HG03378 (cell line): ENCODE results near the gene MECR.

Experiments used
- ATAC-seq: cut with Tn5 transposase; IDR thresholded peaks from one replicate; pipeline ENCODE4 v1.9.1; 2021; ENCODE audit warnings: mild to moderate bottlenecking, moderate library complexity; ENCODE audit not compliant: unreplicated experiment

Gene MECR

GRCh38 chr1:29202584-29203340, 28.0 kb downstream of the MECR start:
- peak; percentile 72 for ATAC-seq

GRCh38 chr1:29202053-29202452, 28.7 kb downstream of the MECR start:
- no peak for ATAC-seq

DNA sequence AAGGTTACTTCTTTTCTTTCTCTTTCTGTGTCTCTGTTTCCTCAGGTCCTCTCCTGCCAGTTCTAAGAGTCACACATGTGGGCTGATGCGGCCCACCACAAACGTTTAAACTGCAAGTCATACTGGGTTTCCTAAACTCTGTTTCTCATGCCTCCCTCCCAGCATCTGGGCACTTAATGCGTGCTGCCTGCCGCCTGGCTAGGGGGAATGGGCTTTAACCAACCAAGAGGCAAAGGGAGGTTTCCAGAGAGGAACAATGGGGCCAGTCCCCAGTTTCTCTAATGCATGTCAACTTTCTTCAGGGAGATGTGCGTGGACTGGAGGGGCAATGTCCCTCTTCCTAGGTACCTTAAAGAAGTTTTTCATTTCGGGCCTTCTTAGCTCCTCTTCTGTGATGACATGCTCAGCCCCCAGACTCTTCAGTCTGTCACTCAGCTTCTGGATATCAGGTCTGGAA, 29.1 kb downstream of the MECR start:
- no peak for ATAC-seq

GRCh38 chr1:29200906-29201594, 29.7 kb downstream of the MECR start:
- no peak for ATAC-seq

DNA sequence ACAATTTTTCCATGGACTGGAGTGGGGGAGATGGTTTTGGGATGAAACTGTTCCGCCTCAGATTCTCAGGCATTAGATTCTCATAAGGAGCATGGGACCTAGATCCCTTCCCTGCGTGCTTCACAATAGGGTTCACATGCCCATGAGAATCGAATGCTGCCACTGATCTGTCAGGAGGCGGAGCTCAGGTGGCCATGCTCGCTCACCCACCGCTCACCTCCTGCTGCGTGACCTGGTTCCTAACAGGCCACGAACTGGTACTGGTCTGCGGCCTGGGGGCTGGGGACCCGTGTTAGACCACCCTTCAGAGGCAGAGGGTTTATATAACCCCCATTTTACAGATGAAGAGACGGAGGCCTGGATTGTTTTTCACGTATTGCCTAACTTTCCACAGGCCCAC, 32.7 kb downstream of the MECR start:
- ATAC-seq, result no peak

GRCh38 chr1:29197590-29197924, 33.2 kb downstream of the MECR start:
- ATAC-seq, result no peak

GRCh38 chr1:29196863-29197589, 33.7 kb downstream of the MECR start:
- no peak for ATAC-seq

DNA sequence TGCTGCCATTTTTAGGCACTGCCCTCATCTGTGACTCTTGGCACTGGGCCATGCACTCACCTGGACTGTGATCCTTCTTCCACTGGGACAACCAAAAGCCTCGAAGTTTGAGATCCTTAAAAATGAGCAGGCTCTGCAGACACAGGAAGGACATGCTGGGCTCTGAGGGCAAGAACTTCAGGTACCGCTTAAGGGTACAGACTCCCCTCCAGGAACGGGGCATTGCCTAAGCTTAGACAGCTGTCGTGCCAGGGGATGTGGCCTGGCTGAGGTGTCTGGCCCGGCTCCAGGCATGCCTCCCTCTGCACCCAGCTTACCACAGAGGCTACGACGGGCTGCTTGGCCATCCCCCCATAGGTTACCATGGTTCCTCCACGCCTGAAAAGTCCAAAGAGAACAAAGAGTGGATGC, 34.8 kb downstream of the MECR start:
- ATAC-seq, result no peak

- no peak for ATAC-seq
Measured at GRCh38 chr1:29193879-29194455, 36.8 kb downstream of the MECR start.

GRCh38 chr1:29190718-29191117, 40.0 kb downstream of the MECR start:
- ATAC-seq, result no peak

- ATAC-seq, result no peak
Measured at GRCh38 chr1:29186707-29187106, 44.0 kb downstream of the MECR start.

DNA sequence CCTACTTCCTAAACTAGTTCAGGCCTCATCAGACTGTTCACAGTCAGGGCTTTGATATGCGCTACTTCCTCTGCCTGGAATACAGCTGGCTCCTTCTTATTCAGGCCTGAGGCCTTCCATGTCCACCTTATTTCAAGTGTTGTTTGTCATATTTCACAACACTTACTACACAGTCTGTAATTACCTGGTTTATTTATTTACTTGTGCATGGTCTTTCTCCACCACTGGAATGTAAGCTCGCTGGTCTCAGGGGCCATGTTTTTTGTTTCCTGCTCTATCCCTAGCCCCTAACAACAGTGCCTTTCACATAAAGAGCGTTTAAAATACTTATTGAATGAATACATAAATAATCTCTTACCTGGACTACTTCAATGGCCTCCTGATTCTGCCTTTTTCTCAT, 44.5 kb downstream of the MECR start:
- ATAC-seq, result no peak

DNA sequence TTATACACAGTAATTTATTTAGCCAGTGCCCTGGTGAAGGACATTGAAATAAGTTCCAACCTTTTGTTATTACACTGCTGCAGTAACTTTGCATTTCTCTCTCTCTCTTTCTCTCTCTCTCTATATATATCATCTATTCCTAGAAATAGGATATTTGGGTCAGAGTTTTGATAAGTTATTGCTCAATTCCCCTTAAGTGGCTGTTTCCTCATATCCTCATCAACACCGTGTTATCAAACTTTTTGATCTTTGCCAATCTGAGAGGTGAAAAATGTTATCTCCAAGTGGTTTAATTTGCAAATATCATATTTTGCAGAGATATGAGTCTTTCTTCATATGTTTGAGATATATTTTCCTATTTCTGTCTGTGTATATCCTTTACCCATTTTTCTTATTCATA, 47.4 kb downstream of the MECR start:
- ATAC-seq, result no peak

GRCh38 chr1:29181413-29182225, 49.1 kb downstream of the MECR start, which contains the start of gene SRSF4:
SRSF4 (minus strand) TSS chr1:29181900; CDS start chr1:29181752, 148 bp downstream.
- ATAC-seq, result peak; percentile 75

DNA sequence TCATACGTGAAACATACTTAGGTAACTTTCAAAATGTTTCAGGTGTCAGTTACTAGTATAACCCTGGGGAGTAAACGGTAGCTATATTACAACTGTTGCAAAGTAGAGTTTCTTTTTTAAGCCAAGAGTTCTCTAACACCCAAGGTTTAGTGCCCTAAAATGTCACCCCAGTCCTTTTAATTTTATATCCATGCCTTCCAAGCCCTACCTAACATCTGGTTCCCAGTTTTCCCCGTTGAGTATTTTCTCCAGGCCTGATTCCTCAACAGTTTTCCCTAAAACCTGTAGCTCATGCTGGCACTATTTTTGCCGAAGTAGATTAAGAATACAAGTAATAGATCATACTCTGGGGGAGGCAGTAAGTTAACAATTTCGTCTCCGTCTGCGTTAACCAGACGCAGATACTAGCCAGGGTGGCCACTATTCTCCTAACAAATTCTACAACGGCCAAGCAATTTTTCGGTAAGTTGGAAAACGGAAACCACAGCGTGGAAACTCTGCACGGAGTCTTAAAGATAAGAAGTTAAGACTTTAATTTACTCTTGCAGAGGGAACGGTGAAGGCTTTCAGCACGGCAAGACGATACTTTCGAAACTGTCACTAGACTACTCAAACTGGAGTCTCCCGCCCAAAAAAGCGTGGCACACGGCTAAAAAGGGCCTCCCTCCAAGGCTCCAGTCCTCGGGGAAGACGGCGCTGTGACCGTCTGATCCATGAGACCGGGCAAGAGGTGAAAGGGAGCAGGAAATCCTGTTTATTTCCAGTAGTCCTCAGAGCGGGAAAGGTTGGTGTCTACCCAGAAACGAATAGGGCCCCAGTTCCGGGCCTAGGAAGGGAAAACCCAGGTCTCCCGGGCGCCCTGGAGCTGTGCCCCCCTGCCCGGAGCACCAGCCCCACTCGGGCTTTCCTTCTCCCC, 50.0 kb downstream of the MECR start:
- no peak for ATAC-seq

DNA sequence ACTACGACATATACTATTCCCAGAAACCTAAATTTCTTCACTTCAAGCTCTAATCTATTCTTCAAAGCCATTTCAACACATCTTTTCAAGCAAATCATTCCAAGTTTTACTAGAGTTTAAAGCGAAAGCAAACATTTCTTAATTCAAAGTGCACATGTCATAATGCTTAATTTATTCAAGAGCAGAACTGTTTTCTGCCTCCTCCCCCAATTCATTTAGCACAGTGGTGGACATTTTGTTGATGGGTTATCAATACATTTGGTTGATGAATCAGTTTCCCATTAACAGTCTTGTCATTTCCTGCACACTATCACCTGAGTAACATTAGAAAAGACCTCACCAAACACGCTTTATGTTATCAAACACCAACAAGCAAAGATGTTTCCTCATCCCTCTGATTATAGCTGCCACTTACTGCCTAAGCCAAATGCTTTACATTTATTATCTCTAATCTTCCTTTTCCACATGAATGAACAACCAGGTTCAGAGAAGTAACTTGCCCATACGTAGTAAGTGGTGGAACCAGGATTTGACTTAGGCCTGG, 51.0 kb downstream of the MECR start:
- no peak for ATAC-seq

- ATAC-seq, result no peak
Measured at GRCh38 chr1:29177022-29177705, 53.6 kb downstream of the MECR start.

DNA sequence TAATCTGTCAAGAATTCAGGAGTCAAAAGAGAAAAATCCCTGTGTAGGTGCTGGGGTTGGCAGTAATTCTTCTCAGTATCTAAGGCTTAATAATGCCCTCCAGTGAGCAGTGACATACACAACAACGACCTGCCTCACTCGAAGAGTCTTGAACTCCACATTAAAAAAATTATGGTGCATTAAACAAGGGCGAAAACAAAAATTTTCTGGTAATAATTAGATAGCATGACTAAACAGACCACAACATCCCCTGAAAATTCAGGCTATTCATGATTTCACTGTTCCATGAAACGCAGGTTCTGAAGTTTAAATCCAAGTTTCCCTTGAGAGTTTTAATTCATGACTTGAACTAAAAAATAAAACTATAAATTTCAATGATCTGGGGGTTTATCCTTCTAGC, 54.2 kb downstream of the MECR start:
- no peak for ATAC-seq
